ENCODE data around the gene NEMP1.

DNA sequence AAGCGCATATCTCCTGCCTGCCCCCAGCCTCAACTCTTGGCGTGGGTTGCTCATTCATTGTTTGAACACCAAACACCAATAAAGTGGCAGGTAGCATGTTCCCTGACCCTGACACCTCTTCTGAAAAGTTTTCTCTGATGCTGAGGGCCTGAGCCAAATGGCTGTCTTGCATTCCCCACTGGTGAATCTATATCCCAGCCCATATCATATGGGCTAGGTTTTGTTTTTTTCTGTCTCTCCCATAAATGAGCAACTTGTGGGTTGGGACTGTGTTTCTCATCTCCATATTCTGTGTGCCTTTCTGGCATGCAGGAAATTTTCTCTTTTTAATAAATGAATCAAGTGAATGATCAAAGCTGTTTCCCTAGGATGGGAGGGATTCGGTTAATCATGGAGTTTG is 33.7 kb downstream of the NEMP1 start:
- no peak for TF ChIP-seq CTCF (IDR thresholded peaks at IDR 0.05; ENCODE audit: insufficient read depth, low read length, poor library complexity, severe bottlenecking)
- TF ChIP-seq EZH2phosphoT487 (conservative IDR thresholded peaks at IDR 0.05; ENCODE audit: low read length) = no peak

Measured in SU-DHL-6 (cell line).